ENCODE measurements around the gene OSBPL8.
"Not testable (repeated sequence)": the region's sequence is repeated elsewhere in the genome, so short reads cannot be mapped to it uniquely, and the experiment has no call there.

The OSBPL8 gene

DNA sequence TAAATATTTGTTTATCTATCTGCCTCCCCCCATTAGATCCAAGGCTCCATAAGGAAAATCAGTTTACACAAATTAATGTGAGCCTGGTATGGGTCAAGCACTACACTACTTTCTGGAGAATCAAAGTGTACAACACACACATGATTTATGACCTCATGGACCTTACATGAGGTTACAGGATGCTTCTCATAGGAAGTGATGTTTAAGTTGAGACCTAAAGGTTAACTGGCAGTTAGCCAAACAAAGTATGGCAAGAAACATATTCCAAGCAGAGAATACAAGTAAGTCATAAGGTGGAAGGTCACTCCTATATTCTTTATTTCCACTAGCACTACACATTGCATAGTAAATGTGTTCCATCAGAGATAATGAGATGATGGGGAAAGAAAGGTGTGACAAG is 39.2 kb downstream of the OSBPL8 start:
- no peak for DNase-seq

DNA sequence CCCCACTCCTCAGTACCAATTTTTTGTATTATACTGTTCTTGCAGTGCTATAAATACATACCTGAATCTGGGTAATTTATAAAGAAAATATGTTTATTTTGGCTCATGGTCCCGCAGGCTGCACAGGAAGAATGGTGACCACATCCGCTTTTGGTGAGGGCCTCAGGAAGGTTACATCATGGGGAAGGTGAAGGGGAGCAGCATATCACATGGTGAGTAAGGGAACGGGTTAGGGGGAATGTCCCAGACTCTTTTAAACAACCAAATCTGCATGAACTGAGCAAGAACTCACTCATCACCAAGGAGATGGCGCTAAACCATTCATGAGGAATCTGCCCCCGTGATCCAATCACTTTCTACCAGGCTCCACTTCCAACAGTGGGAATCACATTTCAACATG is 40.0 kb downstream of the OSBPL8 start:
- peak; percentile 19 to 27 for DNase-seq

DNA sequence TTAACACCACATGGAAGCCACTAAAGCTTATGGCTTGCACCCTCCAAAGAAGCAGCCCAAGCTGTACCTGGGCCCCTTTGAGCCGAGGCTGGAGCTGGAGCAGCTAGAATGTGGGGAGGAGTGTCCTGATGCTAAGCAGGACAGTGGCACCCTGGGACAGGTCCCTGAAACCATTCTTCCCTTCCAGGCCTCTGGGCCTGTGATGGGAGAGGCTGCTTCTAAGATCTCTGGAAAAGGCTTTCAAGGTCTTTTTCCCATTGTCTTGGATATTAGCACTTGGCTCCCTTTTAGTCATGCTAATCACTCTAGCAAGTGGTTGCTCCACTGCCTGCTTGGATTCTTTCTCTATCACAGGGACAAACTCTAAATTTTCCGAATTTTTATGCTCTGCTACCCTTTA is 40.9 kb downstream of the OSBPL8 start:
- no peak for DNase-seq

DNA sequence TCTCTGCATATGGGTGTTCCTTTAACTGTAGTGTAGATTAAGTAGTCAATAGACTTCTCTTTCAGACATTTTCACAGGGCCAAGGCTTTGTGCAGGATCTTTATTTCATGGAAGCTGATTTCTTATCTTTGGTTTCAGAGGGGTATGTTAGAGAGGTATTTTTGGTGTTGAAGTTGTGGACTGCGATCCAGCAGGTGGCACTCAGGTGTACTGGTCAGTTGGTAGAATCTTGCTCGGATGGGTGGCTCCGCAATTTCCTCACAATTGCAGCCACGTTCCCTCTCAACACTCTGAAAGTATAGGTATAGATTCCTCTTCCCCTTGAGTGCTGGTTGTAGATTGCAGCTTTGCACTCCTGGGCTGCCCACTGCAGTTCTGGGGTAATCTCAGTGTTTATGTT is 44.3 kb downstream of the OSBPL8 start:
- DNase-seq, result no peak

DNA sequence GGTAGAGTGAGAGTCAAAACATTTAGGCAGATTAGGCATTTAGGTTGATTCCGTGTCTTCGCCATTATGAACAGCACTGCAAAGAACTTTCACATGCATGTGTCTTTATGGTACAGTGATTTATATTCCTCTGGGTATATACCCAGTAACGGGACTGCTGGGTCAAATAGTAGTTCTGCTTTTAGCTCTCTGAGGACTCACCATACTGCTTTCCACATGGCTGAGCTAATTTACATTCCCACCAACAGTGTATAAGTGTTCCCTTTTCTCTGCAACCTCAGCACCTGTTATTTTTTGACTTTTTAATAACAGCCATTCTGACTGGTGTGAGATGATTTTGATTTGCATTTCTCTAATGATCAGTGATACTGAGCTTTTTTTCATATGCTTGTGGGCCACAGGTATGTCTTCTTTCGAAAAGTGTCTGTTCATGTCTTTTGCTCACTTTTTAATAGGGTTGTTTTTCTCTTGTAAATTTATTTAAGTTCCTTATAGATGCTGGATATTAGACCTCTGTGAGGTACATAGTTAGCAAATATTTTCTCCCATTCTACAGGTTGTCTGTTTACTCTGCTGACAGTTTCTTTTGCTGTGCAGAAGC is 48.4 kb downstream of the OSBPL8 start:
- DNase-seq, result peak; percentile 11 to 24

DNA sequence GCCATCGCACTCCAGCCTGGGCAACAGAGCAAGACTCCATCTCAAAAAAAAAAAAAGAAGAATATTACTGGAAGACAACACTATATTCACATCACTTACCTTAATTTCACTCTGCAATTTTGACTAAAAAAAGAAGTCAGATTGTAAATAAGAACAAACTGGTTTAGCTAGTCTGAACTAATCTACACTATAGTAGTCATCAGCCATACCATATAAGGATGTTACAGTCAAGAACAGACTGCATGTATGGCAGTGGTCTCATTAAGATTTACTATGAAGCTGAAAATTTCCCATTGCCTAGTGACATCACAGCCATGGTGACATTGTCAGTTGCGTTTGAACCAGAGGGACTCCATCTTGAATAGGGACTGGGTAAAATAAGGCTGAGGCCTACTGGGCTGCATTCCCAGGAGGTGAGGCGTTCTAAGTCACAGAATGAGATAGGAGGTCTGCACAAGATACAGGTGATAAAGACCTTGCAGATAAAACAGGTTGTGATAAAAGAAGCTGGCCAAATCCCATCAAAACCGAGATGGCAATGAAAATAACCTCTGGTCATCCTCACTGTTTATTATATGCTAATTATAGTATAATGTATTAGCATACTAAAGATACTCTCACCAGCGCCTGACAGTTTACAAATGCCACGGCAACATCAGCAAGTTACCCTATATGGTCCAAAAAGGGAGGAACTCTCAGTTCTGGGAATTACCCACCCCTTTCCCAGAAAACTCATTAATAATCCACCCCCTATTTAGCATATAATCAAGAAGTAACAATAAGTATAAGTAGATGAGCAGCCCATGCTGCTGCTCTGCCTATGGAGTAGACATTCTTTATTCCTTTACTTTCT is 51.2 kb downstream of the OSBPL8 start:
- DNase-seq, result no peak

DNA sequence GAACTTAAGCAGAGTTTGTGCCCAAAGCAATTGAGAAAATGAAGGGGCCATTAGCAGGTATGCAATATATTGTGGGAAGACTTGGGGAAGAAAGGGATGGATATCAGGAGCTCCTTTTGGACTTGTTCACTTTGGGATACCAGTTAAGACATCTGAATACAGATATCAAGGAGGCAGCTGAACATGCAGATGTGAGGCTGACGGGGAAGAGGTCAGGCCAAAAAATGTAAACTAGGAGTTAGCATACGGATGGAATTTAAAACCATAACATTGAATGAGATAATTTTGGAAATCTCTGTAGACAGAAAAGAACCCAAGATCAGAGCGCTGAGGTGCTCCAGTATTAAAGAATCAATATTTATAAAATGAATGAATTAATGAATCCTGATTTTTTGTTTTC is 53.4 kb downstream of the OSBPL8 start:
- no peak for DNase-seq

DNA sequence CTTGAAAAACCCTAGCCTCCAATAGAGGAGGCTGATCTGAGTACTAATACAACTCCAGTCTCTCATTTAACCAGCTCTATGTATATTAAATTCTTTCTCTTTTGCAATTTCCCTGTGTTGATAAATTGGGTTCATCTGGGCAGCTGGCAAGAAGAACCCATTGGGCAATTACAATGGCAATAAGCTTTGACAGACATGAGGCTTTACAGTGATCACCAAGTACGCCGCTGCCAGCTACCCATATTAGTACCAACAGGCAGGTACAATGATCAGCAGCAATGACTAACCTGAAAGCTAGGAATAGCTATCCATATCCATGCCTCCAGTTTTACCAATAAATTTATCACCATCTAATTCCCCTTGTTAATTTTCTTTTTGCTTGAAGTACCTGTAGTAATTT is 54.5 kb downstream of the OSBPL8 start:
- DNase-seq, result no peak

DNA sequence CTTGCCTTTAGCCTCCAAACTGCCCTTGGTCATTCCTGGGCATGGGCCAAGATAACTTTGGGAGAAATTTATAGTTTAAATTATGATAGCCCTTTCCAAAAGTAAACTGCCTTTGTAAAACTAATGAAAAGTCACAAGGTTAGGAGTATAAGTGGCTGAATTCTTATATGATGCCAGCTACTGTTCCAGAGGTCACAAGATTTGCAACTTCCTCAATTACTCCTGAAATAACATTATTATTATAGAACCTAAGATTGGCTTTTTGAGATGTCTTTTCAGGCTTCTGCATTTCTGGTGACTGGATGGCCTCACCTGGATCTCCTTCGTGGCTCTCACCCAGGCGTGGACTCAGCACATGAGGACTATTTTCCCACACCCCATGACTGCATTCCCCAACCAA is 55.0 kb downstream of the OSBPL8 start:
- DNase-seq, result peak; percentile 29 to 43

DNA sequence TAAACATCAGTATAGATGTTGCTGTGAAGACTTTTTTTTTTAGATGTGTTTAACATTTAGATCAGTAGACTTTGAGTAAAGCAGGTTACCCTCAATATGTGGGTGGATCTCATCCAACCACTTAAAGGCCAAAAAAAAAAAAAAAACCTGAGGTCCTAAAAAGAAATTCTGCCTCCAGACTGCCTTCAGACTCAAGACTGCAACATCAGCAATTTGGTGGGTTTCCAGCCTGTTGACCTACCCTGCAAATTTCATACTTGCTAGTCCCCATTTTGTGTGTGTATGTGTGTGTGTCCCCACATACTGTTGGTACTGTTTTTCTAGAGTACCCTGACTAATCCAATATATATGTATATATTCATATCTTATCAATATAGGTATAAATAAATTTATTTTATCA is 55.6 kb downstream of the OSBPL8 start:
- DNase-seq, result no peak

DNA sequence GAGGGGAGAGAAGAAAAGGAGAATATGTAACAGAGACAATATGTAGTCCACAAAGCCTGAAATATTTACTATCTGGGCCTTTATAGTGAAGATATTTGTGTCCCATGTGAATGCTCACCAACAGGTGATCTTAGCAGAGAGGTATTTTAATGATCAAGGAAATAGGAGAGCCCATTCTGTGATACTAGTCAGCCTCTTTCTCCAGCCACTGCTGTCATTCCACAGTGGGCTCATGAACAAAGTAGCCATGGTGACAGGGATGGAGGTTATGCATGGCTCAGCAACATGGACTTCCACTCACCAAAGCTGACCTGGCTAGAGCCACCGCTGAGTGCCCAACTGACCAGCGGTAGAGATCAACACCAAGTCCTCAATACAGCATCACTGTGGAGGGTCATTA is 58.2 kb downstream of the OSBPL8 start:
- DNase-seq, result no peak

DNA sequence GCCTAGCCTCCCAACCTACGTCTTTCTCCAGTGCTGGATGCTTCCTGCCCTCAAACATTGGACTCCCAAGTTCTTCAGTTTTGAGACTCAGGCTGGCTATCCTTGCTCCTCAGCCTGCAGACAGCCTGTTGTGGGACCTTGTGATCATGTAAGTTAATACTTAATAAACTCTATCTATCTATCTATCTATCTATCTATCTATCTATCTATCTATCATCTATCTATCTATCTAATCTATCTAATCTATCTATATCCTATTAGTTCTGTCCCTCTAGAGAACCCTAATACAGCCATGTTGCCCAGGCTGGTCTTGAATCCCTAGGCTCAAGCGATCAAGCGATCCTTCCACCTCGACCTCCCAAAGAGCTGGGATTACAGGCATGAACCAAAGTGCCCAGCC is 60.4 kb downstream of the OSBPL8 start:
- DNase-seq, result not testable (repeated sequence)

DNA sequence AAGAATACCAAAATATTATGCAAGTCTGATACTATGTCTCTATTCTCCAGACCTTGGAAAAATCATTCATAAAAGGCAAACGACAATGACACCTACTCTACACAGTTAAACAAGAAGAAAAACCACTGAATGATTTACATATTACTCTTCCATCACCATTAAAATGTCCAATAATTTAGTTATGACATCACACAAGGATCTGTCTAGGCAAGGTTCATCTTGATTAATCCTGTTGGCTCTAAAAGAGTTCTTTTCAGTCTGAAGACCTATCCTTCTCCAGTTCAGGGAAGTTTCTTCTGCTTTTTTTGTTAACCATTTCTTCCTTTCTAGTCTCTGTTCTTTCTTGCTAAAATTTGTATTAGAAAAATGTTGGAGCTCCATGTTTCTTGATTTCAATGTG is 64.0 kb downstream of the OSBPL8 start:
- no peak for DNase-seq

DNA sequence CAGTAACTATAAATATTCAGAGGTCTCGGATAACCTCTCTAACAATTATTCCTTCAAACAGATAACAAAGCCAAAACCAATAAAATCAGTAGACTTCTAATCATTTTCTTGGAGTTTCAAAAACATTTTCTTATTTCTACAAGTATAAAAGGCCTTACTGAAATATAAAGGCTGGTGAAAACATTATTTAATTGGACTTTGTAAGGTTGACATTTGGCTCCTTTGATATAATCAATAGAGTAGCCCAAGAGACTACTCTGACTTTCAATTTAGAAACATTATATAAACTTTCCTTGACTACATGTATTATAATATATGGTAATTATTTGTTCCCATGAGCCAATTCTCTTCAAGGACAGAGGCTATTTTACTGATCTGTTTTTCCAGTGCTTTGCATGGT is 68.3 kb downstream of the OSBPL8 start:
- DNase-seq, result no peak

DNA sequence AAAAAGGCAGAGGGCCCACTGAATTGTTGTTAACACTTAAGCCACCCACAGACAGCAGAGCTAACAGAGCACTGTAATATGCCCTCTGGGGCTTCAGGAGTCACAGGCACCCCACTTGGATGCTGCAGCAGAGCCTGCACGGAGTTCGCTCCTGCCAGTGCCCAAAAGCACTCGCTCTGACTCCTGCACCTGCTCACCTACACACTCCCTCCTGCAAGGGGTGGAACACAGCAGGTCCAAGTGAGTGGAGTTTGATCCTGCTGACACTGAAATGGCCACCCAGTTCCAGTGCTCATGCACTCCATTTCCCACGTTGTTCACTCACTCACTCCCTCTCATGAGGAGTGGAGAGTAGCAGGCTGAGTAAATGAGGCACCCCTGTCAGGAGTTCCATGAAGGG is 68.8 kb downstream of the OSBPL8 start:
- DNase-seq, result no peak

DNA sequence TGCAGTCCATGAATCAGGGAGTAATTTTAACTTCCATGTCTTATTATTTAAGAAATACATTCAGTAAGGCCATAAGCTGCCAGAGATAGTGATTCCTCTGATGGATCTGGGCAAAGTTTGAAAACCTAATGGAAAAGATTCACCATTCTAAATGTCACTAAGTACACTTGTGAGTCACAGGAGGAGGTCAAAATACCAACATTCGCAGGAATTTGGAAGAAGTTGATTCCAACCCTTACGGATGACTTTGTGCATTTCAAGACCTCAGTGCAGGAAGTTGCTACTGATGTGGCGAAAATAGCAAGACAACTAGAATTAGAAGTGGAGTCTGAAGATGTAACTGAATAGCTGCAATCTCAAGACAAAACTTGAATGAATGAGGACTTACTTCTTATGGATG is 69.8 kb downstream of the OSBPL8 start:
- DNase-seq, result no peak

DNA sequence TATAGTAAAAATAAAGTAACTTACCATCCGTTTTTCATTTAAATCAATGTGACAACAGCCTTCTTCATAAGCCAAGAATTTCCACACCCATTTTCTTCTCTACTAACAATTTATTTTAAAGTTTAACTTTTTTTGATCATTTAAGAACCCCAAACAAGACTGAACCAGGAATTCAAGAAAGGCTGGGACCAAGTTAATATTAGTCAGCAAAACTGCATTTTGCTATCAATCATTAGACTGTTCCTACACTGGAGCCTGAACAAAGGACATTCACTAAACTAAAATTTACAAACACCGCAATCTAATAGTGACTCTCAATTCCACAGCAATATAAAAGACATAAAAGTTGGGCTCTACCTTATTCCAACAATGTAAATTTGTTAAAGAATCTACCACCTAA is 73.6 kb downstream of the OSBPL8 start:
- DNase-seq, result no peak

DNA sequence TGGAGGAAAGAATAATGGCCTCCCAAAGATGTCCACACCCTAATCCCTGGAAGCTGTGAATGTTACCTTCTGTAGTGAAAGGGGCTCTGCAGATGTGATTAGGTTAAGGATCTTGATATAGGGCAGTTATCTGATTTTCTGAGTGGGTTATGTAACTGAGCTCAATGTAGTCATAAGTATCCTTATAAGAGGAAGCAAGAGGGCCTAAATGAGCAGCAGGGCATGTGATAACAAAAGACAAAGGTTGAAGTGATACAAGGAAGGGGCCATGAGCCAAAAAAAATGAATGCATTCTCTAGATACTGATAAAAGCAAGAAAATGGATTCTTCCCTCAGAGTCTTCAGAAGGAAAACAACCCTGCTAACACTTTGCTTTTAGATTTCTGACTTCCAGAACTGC is 78.8 kb downstream of the OSBPL8 start:
- peak; percentile 56 to 66 for DNase-seq

DNA sequence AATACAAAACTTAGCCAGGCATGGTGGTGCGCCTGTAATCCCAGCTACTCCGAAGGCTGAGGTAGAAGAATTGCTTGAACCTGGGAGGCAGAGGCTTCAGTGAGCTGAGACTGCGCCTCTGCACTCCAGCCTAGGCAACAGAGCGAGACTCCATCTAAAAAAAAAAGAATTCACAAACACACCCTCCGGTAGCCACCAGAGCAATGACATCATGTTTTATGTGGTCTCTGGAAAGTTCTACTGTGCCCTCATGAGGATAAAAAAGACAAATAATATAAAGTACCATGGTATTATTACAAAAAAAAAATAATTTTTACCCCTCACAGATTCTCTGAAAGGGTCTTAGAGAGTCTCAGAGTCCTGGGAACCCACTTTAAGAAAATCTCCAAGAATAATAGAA is 81.5 kb downstream of the OSBPL8 start:
- no peak for DNase-seq

DNA sequence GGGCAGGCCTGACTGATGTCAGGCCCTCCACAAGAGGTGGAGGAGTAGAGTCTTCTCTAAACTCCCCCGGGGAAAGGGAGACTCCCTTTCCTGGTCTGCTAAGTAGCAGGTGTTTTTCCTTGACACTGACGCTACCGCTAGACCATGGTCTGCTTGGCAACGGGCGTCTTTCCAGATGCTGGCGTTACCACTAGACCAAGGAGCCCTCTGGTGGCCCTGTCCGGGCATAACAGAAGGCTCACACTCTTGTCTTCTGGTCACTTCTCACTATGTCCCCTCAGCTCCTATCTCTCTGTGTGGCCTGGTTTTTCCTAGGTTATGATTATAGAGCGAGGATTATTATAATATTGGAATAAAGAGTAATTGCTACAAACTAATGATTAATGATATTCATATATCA is 86.7 kb downstream of the OSBPL8 start:
- DNase-seq, result not testable (repeated sequence)

DNA sequence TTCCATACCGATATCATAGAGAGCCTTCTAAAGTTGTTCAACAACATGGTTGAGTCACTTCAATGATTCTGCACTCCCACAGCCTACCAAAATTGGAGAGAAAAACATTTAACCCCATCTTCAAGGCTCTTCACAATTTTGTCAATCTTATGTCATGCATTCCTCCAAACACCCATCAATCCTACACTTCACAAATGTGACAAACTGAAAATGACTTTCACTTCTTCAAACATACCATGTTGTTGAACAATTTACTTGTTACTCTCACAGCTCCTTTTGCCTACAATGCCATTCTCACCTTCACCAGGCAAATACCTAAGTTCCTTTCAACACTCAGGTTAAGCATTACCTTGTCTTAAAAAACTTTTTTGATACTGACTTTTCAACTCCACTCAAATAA is 88.0 kb downstream of the OSBPL8 start:
- no peak for DNase-seq

DNA sequence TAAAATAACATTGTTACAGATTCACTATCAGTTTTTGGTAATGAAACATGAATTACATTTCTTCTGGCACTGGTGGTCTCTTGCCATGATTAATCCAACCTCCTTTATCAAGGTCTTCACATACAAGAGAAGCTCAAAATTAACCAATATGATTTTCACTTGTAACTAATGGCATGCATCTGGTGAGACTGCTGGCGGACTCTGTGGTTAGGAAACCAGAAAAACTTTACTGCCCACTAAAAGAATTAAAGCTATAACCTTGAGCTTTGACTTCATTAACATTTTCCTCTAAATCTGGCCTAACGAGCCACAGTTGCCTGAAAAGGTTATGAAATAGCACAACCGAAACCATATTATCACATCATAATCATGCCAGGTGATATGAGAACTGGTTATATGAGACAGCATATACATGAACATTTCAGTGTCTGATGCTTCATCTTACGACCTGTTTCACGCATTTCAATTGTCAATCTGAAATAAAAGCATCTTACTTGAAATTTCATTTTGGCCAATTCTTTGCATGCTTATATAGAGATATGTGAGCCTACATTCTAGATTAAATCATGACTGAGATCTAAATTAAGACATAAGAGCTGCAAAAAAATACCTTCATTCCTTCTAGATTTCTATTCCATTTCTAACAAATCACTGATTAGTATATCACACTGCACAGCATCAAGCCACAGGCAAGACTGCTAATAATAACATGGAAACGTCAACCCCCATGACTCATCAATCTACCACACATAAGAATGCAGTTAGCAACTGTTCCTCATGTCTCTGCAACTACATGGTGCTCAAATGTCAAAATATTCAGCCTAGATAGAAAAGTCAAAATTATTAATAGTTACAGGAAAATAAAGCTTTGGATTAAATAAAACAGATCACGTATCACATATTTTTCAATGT is 89.3 kb downstream of the OSBPL8 start:
- peak; percentile 65 to 77 for DNase-seq

DNA sequence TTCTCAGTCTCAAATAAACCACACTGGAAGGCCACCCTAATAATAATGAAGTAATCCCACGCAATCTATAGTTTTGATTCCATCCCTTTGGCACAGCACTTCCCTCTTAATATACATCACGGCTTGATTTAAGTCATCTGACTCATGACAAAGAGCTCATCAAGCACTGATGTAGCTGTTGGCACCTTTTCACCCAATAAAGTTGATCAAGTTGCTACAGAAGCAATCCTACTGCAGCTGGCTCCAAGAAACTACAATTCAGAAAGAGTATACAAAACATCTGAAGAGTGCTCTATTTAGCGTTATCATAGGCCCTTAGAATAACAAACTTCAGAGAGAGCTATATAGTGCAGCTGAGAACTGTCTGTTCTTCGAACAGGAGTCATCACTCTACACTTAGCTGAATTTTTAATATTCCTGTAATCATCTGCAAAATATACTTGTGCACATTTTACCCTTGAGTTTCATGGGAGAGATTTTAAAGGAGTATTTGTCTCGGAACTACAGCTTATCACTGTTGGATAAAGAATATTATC is 94.9 kb downstream of the OSBPL8 start:
- no peak for DNase-seq
